Pancreas (tissue), 10 donors: ENCODE measurements around the gene ZNF107. TPM values are rescaled to one million over a fixed set of nuclear protein-coding genes. Genes with fewer than 3 reads are reported as not detected.
"Not testable (repeated sequence)": the region's sequence is repeated elsewhere in the genome, so short reads cannot be mapped to it uniquely, and the experiment has no call there.

Source experiments
- ATAC-seq, 4 donors: fragments of 200-7000 bp; cut with Tn5 transposase; one replicate each; pipeline versions ENCODE4 v1.8.0 to v1.9.1; 2020; ENCODE audit warnings: mild to moderate bottlenecking in 4 of 4, moderate library complexity in 4 of 4
- DNase-seq, 6 donors: peaks; one replicate each; pipeline ENCODE4 v3.0.0-alpha.2; 2020
- FAIRE-seq: peaks from 2 replicates; lab custom pipeline; 2012; peaks lifted over from hg19 to GRCh38; lab: Jason Lieb, UNC
- H3K27ac ChIP-seq, 4 donors: fragments of 200-600 bp; sonication (generic); 1 replicate in 3 of 4; 2 replicates in 1 of 4; pipeline versions ENCODE4 v1.5.0 to v1.8.0; 2020
- H3K27me3 ChIP-seq, 4 donors: fragments of 200-600 bp; one replicate each; pipeline ENCODE4 v1.8.0; 2021
- H3K36me3 ChIP-seq, 3 donors: fragments of 200-600 bp; sonication (generic) in 1 of 3; one replicate each; pipeline versions ENCODE4 v1.5.0 to v1.8.0; 2020 to 2021
- H3K4me1 ChIP-seq, 3 donors: fragments of 200-600 bp; one replicate each; pipeline ENCODE4 v1.8.0; 2021
- H3K4me3 ChIP-seq, 4 donors: fragments of 200-600 bp; sonication (generic) in 2 of 4; one replicate each; pipeline versions ENCODE4 v1.5.0 to v1.8.0; 2020 to 2021
- H3K9me3 ChIP-seq, 4 donors: fragments of 200-600 bp; one replicate each; pipeline ENCODE4 v1.8.0; 2021
- WGBS, 2 donors: extraction: QIAGEN DNeasy Blood & Tissue Kit; methylation state at CpG; one replicate each; pipeline ENCODE4 v1.1.7; 2013; 5-methylcytosine and 5-hydroxymethylcytosine counted together
- intact Hi-C, 3 donors: fragments of 100-400 bp; cut with DNase I; formaldehyde crosslinking; loops; one replicate each; pipeline versions ENCODE4 v1.11.1 to v1.14.2; 2022
- polyA plus RNA-seq, 2 donors: library from polyadenylated mRNA; stranded (reverse); fragments of 200-250 nt; gene quantifications; one replicate each; pipeline ENCODE4 v1.2.3, GENCODE V29; 2013
- total RNA-seq, 6 donors: library from RNA; stranded (reverse); fragmentation: NEBNext Ultra II Directional in 4 of 6; extraction: Animal tissue kit (Norgen Biotek cat#: 25700) in 4 of 6; gene quantifications; one replicate each; pipeline versions ENCODE4 v1.2.1 to v1.2.4, GENCODE V29; 2021 to 2023
- TF ChIP-seq, protein P1 (sequence below), 4 donors: fragments of 200-600 bp; sonication (generic) in 3 of 4; IDR thresholded peaks; one replicate each; pipeline versions ENCODE4 v1.5.0 to v1.8.0; 2021; ENCODE audit warnings: antibody characterized with exemption in 4 of 4
- donor health status: healthy with polysubstance abuse.
- donor health status: DM: no; HTN: no; CAD: no; lungs with moderate emphysema.
- donor health status: DM: no; HTN: no; CAD: no.
- donor health status: control.
- donor health status: control.
- donor health status: Bipolar disorder and iron deficiency.
- donor health status: DM: yes; HTN: yes; CAD: no.
- donor health status: DM: no; HTN: no; CAD: no.
- donor health status: DM: no; HTN: no; CAD: no.
- donor health status: DM: yes; HTN: yes; CAD: no.

The ZNF107 gene
- total and polyA plus RNA-seq, 8 donors, result 0.68 to 2.9 (median 1.4) TPM

DNA sequence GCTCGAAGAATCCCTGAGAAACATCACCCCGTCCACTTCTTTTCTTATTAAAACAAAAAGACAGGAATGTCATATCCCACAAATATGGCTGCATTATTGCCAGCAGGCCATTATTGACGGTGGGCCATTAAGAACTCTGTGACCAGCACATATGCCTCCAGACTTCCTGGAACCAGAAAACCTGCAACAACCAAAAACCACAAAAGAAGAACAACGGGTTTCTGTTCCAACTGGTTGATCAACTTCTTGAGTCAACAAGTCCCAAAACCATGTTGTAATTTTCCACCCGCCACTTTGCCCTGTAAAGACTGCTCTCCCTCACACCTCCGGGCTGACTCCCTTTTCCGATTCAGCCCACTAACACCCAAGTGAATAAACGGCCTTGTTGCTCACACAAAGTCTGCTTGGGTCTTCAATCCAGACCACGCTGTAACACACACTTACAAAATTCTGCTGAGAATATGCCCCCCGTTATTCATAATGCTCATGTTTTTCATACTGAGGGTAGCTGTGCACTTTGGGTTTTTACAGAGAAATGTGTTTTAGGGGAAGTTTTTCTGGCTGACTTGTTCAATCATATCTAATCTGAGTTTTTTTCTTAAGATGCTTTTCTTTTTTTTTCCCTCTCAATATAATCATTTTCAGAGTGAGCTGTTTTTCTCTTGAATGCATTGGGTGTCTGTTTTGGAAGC is 20.7 kb downstream of the ZNF107 start:
- H3K4me3 ChIP-seq, result no peak overlapping the region
- WGBS, 2 donors, result 90 to 91% methylated on average over 10 of the region's 10 CpGs
- TF ChIP-seq, protein P1, sequence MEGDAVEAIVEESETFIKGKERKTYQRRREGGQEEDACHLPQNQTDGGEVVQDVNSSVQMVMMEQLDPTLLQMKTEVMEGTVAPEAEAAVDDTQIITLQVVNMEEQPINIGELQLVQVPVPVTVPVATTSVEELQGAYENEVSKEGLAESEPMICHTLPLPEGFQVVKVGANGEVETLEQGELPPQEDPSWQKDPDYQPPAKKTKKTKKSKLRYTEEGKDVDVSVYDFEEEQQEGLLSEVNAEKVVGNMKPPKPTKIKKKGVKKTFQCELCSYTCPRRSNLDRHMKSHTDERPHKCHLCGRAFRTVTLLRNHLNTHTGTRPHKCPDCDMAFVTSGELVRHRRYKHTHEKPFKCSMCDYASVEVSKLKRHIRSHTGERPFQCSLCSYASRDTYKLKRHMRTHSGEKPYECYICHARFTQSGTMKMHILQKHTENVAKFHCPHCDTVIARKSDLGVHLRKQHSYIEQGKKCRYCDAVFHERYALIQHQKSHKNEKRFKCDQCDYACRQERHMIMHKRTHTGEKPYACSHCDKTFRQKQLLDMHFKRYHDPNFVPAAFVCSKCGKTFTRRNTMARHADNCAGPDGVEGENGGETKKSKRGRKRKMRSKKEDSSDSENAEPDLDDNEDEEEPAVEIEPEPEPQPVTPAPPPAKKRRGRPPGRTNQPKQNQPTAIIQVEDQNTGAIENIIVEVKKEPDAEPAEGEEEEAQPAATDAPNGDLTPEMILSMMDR (IDR thresholded peaks at IDR 0.05), result no peak
- ATAC-seq (no peak), DNase-seq (no peak), FAIRE-seq (no peak)
- intact Hi-C loops, result no loop called here
- no peaks in the 10 kb centered on the region for H3K9me3 ChIP-seq
- H3K27me3 ChIP-seq, result no peaks in the 10 kb centered on the region
- no peaks in the 10 kb centered on the region for H3K4me1 ChIP-seq
- peaks cover 0 to 27% (median 0%) of the 10 kb centered on the region in 3 donors for H3K36me3 ChIP-seq
- no peak overlapping the region for H3K27ac ChIP-seq

DNA sequence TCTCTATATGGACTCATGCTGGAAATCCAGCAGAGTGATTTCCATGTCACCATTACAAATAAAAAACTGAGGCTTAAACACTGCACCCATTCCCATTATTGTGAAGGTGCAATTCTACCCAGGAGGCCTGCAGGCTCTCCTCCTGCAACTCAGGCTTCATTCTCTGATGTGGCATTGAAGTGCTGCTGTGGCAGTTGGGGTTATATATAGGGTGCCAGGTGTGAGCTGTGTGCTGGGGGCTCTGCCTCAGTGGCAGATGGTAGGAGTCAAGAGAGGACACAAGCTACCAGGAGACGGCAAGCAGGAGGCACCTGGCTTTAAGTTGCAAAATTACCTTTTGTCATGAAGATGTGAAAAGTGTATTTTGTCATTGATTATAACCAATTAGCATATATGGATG is 21.3 kb downstream of the ZNF107 start:
- FAIRE-seq (no peak), DNase-seq (no peak), ATAC-seq (no peak)
- H3K9me3 ChIP-seq, result no peaks in the 10 kb centered on the region
- WGBS, 2 donors, result 90 to 95% methylated on average over 1 of the region's 1 CpG
- peaks cover 0 to 27% (median 0%) of the 10 kb centered on the region in 3 donors for H3K36me3 ChIP-seq
- no peaks in the 10 kb centered on the region for H3K27me3 ChIP-seq
- H3K4me1 ChIP-seq, result no peaks in the 10 kb centered on the region
- TF ChIP-seq, protein P1 (IDR thresholded peaks at IDR 0.05), result no peak
- no peak overlapping the region for H3K27ac ChIP-seq
- intact Hi-C loops, result no loop called here
- no peak overlapping the region for H3K4me3 ChIP-seq

DNA sequence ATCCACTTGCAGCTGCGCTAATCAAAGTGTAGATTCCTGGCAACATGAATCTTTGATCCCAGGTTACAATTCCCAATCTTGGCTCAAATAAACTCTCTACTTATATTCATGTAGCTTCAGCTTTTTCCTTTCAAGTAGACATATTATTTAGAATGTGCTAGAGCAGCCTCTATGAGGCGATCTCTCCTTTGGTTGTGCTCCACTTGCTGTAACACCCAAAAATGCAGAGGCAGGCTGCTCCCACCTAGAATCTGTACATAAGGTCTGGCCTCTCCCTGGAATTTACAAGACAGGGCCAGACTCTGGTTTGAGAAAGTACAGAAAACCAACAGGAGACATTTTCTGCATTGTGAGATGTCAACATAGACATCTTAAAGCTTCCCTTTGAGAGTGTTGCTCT is 23.1 kb downstream of the ZNF107 start:
- no peaks in the 10 kb centered on the region for H3K9me3 ChIP-seq
- no peak overlapping the region for H3K27ac ChIP-seq
- FAIRE-seq, result no peak
- H3K36me3 ChIP-seq, result peaks cover 0 to 13% (median 0%) of the 10 kb centered on the region in 3 donors
- H3K4me3 ChIP-seq, result no peak overlapping the region
- no peak for DNase-seq
- intact Hi-C loops, result no loop called here
- ATAC-seq, result no peak
- H3K27me3 ChIP-seq, result no peaks in the 10 kb centered on the region
- 98 to 100% methylated on average over 2 of the region's 2 CpGs for WGBS, 2 donors
- no peaks in the 10 kb centered on the region for H3K4me1 ChIP-seq
- TF ChIP-seq, protein P1 (IDR thresholded peaks at IDR 0.05), result no peak

DNA sequence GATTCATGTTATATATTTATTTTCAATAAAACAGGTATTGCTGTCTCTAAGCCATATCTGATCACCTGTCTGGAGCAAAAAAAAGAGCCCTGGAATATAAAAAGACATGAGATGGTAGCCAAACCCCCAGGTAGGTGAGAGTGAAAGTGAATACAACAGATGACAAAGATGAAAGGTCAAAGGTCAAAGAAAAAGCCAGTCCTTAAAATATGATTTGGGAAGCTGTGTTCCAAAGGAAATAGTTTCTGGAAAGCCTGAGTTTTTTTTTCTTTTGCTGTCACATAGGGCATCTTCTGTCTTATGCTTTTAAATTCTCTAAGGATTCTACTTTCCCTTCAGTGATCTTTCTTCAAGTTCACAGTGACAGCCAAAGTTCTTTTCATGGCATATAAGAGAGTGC is 25.9 kb downstream of the ZNF107 start:
- no peak for FAIRE-seq
- TF ChIP-seq, protein P1 (IDR thresholded peaks at IDR 0.05), result no peak
- Histone ChIP-seq H3K4me1 (no peaks in the 10 kb centered on the region), H3K9me3 (no peaks in the 10 kb centered on the region), H3K27ac (no peak overlapping the region), H3K27me3 (no peaks in the 10 kb centered on the region), H3K36me3 (peaks cover 0 to 7% (median 7%) of the 10 kb centered on the region in 3 donors), H3K4me3 (no peak overlapping the region)
- no peak for DNase-seq
- intact Hi-C loops, result no loop called here
- no peak for ATAC-seq

DNA sequence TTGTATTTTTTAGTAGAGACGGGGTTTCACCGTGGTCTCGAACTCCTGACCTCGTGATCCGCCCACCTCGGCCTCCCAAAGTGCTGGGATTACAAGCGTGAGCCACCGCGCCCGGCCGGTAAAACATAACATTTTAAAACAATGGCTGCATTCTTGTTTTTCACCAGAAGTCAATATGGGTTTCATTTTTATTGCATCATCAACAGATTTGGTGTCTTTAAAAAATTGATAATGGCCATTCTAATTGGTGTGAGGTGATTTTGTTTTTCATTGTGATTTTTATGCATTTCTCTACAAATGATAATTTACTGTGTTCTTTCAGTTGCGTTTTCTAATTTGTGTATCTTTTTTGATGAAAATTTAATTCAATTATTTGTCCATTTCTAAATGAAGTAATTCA is 31.9 kb downstream of the ZNF107 start:
- ATAC-seq, H3K9me3 ChIP-seq, H3K27me3 ChIP-seq, FAIRE-seq, H3K27ac ChIP-seq, H3K4me1 ChIP-seq, H3K36me3 ChIP-seq, DNase-seq, H3K4me3 ChIP-seq, intact Hi-C loops: not testable (repeated sequence)
- WGBS, 2 donors, result 97 to 99% methylated on average over 12 of the region's 12 CpGs
